HT-29 (cell line): ENCODE data around the gene CDK15. TPM values are rescaled to one million over a fixed set of nuclear protein-coding genes. Genes with fewer than 3 reads are reported as not detected.

ENCODE experiments used
- DNase-seq: peaks from one replicate; pipeline ENCODE4 v3.0.0-alpha.2; 2015; ENCODE audit warnings: low spot score
- total RNA-seq: library from RNA; depleted of rRNA; stranded (reverse); fragments of >200 nt; shearing (Covaris generic); gene quantifications from 2 replicates; pipeline ENCODE4 v1.2.3, GENCODE V29; 2014

CDK15 gene
- total RNA-seq, 1 experiment from 2014 or later: not detected

GRCh38 chr2:201866643-201867473 lies 60.5 kb downstream of the CDK15 start:
- no peak for DNase-seq

DNA sequence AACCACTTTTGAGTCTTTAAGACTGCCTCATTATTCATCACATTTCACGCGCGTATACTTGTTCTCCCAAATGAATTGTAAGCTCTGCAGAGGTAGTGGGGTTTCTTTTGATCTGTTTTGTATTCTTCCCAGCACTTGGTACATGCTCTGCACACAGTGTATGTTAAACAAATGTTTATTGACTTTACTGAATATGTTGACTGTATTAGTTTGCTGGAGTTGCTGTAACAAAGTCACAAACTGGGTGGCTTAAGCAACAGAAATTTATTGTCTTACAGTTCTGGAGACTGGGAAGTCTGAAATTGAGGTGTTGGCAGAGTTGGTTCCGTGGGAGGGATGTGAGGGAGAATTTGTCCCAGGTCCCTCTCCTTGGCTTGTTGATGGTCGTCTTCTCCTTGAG lies 65.1 kb downstream of the CDK15 start:
- no peak for DNase-seq

DNA sequence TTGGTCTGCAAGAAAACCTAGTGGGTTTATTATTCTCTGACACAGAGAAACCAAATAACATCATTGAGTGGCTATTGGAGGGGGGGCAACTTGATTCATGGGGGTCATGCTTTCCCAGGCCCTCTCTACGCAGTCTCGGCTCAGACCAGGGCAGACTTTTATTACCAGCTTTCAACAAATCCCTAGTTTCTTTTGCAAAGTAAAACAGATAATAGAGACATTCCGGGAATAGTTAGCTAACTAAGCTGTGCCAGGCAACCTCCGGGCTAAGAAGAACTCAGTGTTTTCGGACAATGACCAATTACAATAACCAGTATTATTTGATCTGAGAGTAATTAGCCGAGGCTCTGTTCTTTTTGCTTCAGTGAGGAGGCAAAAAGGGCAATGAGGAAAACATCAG lies 66.3 kb downstream of the CDK15 start:
- no peak for DNase-seq

DNA sequence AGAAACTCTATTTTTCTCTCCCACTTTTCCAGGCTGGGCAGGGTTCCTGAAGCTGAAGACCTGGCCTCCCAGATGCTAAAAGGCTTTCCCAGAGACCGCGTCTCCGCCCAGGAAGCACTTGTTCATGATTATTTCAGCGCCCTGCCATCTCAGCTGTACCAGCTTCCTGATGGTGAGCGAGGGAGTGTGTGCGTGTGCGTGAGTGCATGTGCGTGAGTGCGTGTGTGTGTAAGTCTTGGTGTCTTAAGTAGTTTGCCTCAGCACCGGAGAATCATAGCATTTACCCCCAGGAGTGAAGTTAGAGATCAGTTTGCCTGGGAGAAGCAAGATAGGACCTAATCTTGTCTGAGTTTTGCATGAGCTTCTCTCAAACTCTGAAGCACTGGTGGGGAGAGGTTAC lies 73.7 kb downstream of the CDK15 start:
- DNase-seq: no peak

GRCh38 chr2:201880579-201880978 lies 74.2 kb downstream of the CDK15 start:
- DNase-seq: no peak

GRCh38 chr2:201880993-201881611 lies 74.8 kb downstream of the CDK15 start:
- DNase-seq: no peak

- no peak for DNase-seq
Measured at GRCh38 chr2:201881741-201882140, 75.4 kb downstream of the CDK15 start.

DNA sequence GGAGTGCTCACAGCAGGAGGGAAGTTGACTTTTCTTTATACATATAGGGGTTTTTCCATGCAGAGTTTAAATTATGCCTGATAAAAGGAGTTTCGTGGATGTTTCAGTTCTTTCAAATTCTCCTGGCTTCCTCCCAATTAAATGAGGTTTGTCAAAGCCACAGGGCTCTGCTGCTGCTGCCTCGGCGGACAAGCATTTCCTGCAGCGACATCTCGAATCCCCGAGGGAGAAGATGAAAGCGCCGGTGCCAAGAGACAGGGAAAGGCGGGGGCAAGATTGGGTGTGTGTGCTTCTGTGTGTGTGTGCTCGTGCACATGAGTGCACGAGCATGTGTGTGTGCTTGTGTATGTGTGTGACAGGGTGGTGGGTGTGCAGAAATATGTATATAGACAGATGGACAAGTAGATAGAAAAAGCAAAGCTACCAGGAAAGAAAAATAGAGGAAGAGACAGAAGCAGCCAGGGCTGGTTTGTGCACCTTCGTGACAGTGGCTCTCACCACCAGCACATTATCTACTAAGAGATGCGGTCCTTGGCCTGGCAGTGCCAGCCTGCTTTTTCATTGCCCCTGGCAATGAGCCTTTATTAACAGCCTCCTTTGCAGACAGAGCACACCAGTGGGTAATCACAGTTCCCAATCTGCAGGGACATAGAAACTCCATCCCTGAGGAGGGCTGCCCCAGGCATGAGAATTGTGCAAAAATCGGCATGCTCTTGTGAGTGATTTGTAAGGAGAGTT lies 76.2 kb downstream of the CDK15 start:
- DNase-seq: no peak

DNA sequence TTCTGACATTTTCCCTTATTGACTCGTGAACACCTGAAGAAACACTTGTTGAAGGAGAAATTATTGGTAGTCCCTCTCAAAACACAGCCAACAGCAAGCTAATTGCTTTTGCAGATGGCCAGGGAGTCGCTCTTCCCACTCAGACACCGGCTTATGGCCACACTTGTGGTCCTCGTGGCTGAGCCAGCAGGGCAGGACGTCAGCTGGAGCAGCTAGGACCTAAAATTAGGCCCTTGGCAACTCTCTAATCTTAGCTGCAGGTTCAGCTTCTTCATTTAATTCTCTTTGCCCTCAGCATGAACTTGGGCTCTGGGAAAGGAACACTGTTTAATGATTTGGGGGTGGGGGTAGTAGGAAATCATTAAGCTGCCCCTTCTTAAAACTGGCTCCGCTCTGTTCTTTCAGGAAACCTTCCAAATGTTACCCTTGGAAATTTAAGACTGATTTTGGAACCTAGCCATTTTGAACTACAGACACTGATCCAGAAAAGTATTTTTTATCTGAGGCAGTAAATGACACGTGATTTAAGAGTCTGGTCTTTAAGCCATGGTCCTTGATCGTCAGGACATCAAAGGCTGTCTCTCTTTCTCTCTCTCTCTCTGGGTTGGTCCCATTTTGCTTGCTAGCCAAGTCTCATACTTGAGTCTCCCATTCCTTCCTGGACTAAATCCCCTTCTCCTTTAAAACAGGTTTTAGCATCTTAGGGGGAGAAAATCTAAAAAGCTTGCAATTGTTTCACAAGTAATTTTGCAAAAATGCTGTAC lies 77.5 kb downstream of the CDK15 start:
- DNase-seq: no peak

DNA sequence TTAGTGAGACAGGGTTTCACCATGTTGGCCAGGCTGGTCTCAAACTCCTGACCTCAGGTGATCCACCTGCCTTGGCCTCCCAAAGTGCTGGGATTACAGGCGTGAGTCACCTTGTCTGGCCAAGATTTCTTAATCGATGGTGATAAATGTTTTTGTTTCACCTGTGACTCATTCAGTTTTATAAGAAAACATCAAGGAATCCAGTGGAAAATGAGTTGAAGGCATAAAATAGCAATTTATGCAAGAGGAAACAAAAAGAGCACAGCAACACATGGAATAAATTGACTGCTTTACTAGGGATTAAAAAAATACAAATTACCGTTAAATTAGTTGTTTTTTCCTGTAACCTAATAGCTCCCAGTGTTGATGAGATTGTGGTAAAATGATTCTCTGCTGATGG lies 80.2 kb downstream of the CDK15 start:
- DNase-seq: no peak

DNA sequence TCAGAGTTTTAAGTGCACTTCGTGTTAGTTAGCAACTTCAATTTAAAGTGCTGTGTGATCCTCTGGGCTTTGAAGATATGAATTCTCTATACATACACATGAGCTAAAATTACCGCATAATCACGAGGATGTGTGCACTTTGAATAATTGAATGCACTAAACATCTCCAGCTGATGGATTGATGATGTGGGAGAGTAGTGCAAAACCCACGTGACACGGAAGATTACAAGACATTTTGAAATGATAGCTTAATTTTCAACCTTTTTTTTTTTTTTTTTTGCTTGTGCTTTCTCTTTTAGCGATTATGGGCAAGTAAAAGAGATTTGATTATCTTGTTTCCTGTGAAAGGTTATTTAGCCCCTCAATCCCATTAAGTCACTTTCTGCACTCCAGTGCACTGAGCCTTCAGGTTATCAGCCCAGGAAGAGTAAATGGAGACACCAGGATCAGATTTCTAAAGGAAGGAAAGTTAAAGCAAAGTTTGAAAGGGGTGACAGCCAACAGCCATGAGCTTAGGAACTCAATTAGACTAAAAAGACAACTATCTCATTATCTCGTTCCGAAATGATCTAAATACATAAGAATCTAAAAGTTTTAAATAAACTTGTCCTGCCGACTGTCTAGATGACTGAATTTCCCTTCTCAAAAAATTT lies 81.6 kb downstream of the CDK15 start:
- DNase-seq: no peak

GRCh38 chr2:201888426-201888800 lies 82.1 kb downstream of the CDK15 start:
- DNase-seq: no peak

GRCh38 chr2:201890453-201890852 lies 84.1 kb downstream of the CDK15 start:
- DNase-seq: no peak

GRCh38 chr2:201891676-201892075 lies 85.3 kb downstream of the CDK15 start:
- DNase-seq: peak; percentile 7

DNA sequence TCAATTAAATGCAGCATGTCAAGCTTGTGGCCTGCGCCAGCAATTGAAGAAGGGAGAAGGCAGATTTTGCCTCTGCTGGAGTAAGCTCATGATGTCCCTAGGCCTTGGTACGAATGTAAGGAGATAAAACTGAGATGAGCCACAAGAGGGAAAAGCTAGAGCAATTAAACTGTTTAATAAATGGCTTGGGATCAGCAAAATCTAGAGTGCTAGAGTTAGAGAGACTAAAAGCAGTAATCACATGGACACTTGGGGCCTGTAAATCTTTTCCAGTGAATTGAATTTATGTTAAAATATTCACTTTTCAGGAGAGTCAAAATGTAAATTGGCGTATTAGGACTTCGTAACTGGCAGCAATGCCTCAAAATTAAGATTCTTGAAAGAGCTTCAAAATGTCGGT lies 86.2 kb downstream of the CDK15 start:
- no peak for DNase-seq

- DNase-seq: no peak
Measured at GRCh38 chr2:201900362-201900761, 94.0 kb downstream of the CDK15 start.

- DNase-seq: no peak
Measured at GRCh38 chr2:201901786-201902185, 95.4 kb downstream of the CDK15 start.

- DNase-seq: no peak
Measured at GRCh38 chr2:201904538-201905420, 98.4 kb downstream of the CDK15 start.

- DNase-seq: no peak
Measured at GRCh38 chr2:201906777-201907562, 100.6 kb downstream of the CDK15 start.

DNA sequence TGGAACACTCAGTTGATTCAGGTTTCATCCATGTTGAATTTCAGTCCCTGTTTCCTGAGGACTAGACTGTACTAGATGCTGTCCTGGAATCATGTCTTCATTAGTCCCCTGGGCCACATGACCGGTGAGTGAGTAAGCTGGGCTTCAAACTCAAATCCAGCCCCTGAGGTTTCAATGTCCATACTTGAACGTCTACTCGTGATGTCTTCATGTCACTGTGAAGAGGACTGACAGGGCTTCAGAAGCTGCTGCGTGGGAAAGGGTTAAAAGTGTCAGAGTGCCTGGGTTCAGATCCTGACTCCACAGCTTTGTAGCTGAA lies 101.2 kb downstream of the CDK15 start:
- DNase-seq: no peak
